HepG2 (cell line): ENCODE measurements around the gene SOCS1. TPM values are rescaled to one million over a fixed set of nuclear protein-coding genes. Genes with fewer than 3 reads are reported as not detected.

ENCODE experiments used
- ATF7 ChIP-seq, 2 experiments: fragments of 450-650 bp in 1 of 2; sonication (generic) in 1 of 2; formaldehyde crosslinking in 1 of 2; IDR thresholded peaks; 2 replicates each; pipeline versions ENCODE4 v1.4.0 to v1.6.1; 2016 to 2020; ENCODE audit warnings: antibody characterized with exemption in 1 of 2, mild to moderate bottlenecking in 1 of 2, missing genetic modification reagents in 1 of 2
- FOXM1 ChIP-seq: sonication (generic); formaldehyde crosslinking; IDR thresholded peaks from 2 replicates; pipeline ENCODE4 v1.5.0; 2020; ENCODE audit warnings: missing genetic modification reagents
- MAZ ChIP-seq, 2 experiments: sonication (generic) in 1 of 2; formaldehyde crosslinking in 1 of 2; IDR thresholded peaks; 2 replicates each; pipeline versions ENCODE4 v1.5.0 to v1.6.1; 2012 to 2020; ENCODE audit warnings: low read depth in 2 of 2, mild to moderate bottlenecking in 2 of 2, borderline replicate concordance in 1 of 2, improper control_type of control experiment in 1 of 2, low read length in 1 of 2, missing genetic modification reagents in 1 of 2, moderate library complexity in 1 of 2
- NFE2L1 ChIP-seq: sonication (generic); formaldehyde crosslinking; IDR thresholded peaks from 2 replicates; pipeline ENCODE4 v1.4.0; 2020; ENCODE audit warnings: missing genetic modification reagents, mild to moderate bottlenecking, borderline replicate concordance
- NFIC ChIP-seq: IDR thresholded peaks from 2 replicates; pipeline ENCODE4 v1.6.1; 2012; ENCODE audit warnings: mild to moderate bottlenecking, low read length, inconsistent platforms
- PCBP1 ChIP-seq: fragments of 200-400 bp; formaldehyde crosslinking; IDR thresholded peaks from 2 replicates; pipeline ENCODE4 v1.6.1; 2017; ENCODE audit warnings: mild to moderate bottlenecking, low read depth, low read length, borderline replicate concordance
- RBAK ChIP-seq: sonication (generic); formaldehyde crosslinking; IDR thresholded peaks from 2 replicates; pipeline ENCODE4 v1.5.1; 2020; ENCODE audit warnings: mild to moderate bottlenecking, missing genetic modification reagents
- XBP1 ChIP-seq: sonication (generic); formaldehyde crosslinking; IDR thresholded peaks from 2 replicates; pipeline ENCODE4 v1.5.0; 2020; ENCODE audit warnings: missing genetic modification reagents
- YEATS2 ChIP-seq: sonication (generic); formaldehyde crosslinking; IDR thresholded peaks from 2 replicates; pipeline ENCODE4 v1.4.0; 2020; ENCODE audit warnings: missing genetic modification reagents, borderline replicate concordance
- ZNF30 ChIP-seq: sonication (generic); formaldehyde crosslinking; IDR thresholded peaks from 2 replicates; pipeline ENCODE4 v1.5.0; 2020; ENCODE audit warnings: mild to moderate bottlenecking, missing genetic modification reagents
- ZNF343 ChIP-seq: sonication (generic); formaldehyde crosslinking; IDR thresholded peaks from 2 replicates; pipeline ENCODE4 v1.4.0; 2020; ENCODE audit warnings: mild to moderate bottlenecking, missing genetic modification reagents
- ZNF724P ChIP-seq: sonication (generic); formaldehyde crosslinking; IDR thresholded peaks from 2 replicates; pipeline ENCODE4 v1.8.0; 2022; ENCODE audit warnings: missing genetic modification reagents, borderline replicate concordance
- polyA plus RNA-seq, 8 experiments: library from polyadenylated mRNA; depleted of rRNA in 3 of 8; stranded (reverse) in 7 of 8; unstranded in 1 of 8; fragments of >200 nt; fragmentation: Illumina TruSeq in 4 of 8; extraction: Trizol in 4 of 8; gene quantifications; 2 replicates each; pipeline versions ENCODE4 v1.2.1 to v1.2.3, GENCODE V29; 2011 to 2016; ENCODE audit warnings: low read depth in 4 of 8, missing spikeins in 1 of 8, mixed read lengths in 1 of 8; ENCODE audit not compliant: insufficient read depth in 1 of 8
- total RNA-seq, 5 experiments: library from RNA; depleted of rRNA; stranded (reverse); fragments of >200 nt; fragmentation: Illumina TruSeq; extraction: Trizol; gene quantifications; 2 replicates each; pipeline ENCODE4 v1.2.3, GENCODE V29; 2016; ENCODE audit warnings: low read depth in 1 of 5
- TF ChIP-seq, protein P1 (sequence below): sonication (generic); formaldehyde crosslinking; IDR thresholded peaks from 2 replicates; pipeline ENCODE4 v1.5.0; 2020; ENCODE audit warnings: mild to moderate bottlenecking, missing genetic modification reagents, borderline replicate concordance
- TF ChIP-seq, protein P2 (sequence below): sonication (generic); formaldehyde crosslinking; IDR thresholded peaks from 2 replicates; pipeline ENCODE4 v1.5.0; 2020; ENCODE audit warnings: mild to moderate bottlenecking, missing genetic modification reagents
- TF ChIP-seq, protein P3 (sequence below): IDR thresholded peaks from 2 replicates; pipeline ENCODE4 v1.6.1; 2016; ENCODE audit warnings: mild to moderate bottlenecking, missing biosample characterization, missing genetic modification reagents
- TF ChIP-seq, protein P4 (sequence below): sonication (generic); formaldehyde crosslinking; IDR thresholded peaks from 2 replicates; pipeline ENCODE4 v1.4.0; 2020; ENCODE audit warnings: missing genetic modification reagents; ENCODE audit errors: not compliant biosample characterization

SOCS1 gene
- total and polyA plus RNA-seq, 2 of the 13 experiments (the other 11 are each of a cell fraction or from before 2014, with no cell fraction given): 5.3 to 6.3 TPM

DNA sequence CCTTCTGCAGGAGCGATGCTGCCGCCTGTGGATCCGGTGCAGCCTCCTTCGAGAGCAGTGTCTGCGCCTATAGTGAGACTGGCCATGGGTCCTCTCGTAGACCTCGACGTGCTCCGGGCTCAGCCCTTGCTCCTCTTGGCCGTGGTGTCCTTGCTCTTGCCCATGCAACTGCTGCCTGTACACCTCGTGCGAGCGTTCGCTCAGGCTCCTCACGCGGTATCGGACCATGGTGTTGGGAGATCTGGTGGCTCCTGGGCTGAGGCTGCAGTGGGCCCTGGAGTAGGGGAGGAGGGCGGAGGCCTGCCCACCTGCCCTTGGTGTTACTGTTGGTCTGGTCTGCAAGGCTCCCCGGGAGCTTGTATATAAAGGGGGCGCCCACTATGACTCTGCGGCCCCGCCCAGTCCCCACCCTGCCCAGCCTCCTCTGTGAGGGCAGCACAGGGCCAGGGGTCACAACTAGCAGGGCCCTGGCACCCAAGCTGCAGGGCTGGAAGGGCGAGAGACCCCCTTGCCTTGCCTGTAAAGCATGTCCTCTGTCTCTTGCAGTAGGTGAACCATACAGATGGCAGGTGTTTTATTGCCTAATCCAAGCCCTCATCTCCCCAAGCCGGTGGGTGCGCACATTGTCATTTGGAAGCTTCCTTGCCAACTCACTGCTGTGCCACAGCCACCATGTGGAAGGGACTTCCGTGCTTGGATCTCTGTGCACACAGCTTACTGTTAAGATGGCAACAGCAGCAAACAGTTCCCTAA is 20.3 kb upstream of the SOCS1 start, which contains the start of gene PRM2 (continued):
- TF ChIP-seq, protein P1, sequence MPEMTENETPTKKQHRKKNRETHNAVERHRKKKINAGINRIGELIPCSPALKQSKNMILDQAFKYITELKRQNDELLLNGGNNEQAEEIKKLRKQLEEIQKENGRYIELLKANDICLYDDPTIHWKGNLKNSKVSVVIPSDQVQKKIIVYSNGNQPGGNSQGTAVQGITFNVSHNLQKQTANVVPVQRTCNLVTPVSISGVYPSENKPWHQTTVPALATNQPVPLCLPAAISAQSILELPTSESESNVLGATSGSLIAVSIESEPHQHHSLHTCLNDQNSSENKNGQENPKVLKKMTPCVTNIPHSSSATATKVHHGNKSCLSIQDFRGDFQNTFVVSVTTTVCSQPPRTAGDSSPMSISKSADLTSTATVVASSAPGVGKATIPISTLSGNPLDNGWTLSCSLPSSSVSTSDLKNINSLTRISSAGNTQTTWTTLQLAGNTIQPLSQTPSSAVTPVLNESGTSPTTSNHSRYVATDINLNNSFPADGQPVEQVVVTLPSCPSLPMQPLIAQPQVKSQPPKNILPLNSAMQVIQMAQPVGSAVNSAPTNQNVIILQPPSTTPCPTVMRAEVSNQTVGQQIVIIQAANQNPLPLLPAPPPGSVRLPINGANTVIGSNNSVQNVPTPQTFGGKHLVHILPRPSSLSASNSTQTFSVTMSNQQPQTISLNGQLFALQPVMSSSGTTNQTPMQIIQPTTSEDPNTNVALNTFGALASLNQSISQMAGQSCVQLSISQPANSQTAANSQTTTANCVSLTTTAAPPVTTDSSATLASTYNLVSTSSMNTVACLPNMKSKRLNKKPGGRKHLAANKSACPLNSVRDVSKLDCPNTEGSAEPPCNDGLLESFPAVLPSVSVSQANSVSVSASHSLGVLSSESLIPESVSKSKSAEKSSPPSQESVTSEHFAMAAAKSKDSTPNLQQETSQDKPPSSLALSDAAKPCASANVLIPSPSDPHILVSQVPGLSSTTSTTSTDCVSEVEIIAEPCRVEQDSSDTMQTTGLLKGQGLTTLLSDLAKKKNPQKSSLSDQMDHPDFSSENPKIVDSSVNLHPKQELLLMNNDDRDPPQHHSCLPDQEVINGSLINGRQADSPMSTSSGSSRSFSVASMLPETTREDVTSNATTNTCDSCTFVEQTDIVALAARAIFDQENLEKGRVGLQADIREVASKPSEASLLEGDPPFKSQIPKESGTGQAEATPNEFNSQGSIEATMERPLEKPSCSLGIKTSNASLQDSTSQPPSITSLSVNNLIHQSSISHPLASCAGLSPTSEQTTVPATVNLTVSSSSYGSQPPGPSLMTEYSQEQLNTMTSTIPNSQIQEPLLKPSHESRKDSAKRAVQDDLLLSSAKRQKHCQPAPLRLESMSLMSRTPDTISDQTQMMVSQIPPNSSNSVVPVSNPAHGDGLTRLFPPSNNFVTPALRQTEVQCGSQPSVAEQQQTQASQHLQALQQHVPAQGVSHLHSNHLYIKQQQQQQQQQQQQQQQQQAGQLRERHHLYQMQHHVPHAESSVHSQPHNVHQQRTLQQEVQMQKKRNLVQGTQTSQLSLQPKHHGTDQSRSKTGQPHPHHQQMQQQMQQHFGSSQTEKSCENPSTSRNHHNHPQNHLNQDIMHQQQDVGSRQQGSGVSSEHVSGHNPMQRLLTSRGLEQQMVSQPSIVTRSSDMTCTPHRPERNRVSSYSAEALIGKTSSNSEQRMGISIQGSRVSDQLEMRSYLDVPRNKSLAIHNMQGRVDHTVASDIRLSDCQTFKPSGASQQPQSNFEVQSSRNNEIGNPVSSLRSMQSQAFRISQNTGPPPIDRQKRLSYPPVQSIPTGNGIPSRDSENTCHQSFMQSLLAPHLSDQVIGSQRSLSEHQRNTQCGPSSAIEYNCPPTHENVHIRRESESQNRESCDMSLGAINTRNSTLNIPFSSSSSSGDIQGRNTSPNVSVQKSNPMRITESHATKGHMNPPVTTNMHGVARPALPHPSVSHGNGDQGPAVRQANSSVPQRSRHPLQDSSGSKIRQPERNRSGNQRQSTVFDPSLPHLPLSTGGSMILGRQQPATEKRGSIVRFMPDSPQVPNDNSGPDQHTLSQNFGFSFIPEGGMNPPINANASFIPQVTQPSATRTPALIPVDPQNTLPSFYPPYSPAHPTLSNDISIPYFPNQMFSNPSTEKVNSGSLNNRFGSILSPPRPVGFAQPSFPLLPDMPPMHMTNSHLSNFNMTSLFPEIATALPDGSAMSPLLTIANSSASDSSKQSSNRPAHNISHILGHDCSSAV: no peak
- TF ChIP-seq MAZ (IDR thresholded peaks at IDR 0.05; ENCODE audit: borderline replicate concordance, low read depth, low read length) (no peak), MAZ (CRISPR knock-in tag; IDR thresholded peaks at IDR 0.05; ENCODE audit: low read depth) (no peak), PCBP1 (no peak), NFE2L1 (no peak), ZNF343 (CRISPR knock-in tag) (no peak), YEATS2 (CRISPR knock-in tag) (no peak), FOXM1 (CRISPR knock-in tag) (no peak), ATF7 (IDR thresholded peaks at IDR 0.05) (no peak), ATF7 (CRISPR knock-in tag; IDR thresholded peaks at IDR 0.05) (no peak), NFIC (no peak), RBAK (0 out of 2 replicates have a peak, but pooled peaks have one; percentile 23), ZNF724P (CRISPR knock-in tag) (no peak), ZNF30 (CRISPR knock-in tag) (no peak), XBP1 (no peak)
- TF ChIP-seq, protein P2, sequence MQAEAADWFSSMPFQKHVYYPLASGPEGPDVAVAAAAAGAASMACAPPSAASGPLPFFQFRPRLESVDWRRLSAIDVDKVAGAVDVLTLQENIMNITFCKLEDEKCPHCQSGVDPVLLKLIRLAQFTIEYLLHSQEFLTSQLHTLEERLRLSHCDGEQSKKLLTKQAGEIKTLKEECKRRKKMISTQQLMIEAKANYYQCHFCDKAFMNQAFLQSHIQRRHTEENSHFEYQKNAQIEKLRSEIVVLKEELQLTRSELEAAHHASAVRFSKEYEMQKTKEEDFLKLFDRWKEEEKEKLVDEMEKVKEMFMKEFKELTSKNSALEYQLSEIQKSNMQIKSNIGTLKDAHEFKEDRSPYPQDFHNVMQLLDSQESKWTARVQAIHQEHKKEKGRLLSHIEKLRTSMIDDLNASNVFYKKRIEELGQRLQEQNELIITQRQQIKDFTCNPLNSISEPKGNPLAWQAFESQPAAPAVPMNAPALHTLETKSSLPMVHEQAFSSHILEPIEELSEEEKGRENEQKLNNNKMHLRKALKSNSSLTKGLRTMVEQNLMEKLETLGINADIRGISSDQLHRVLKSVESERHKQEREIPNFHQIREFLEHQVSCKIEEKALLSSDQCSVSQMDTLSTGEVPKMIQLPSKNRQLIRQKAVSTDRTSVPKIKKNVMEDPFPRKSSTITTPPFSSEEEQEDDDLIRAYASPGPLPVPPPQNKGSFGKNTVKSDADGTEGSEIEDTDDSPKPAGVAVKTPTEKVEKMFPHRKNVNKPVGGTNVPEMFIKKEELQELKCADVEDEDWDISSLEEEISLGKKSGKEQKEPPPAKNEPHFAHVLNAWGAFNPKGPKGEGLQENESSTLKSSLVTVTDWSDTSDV (CRISPR knock-in tag): no peak; the same call in 1 of the 2 replicates
- TF ChIP-seq, protein P3, sequence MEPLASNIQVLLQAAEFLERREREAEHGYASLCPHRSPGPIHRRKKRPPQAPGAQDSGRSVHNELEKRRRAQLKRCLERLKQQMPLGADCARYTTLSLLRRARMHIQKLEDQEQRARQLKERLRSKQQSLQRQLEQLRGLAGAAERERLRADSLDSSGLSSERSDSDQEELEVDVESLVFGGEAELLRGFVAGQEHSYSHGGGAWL (CRISPR knock-in tag): 0 out of 2 replicates have a peak, but pooled peaks have one; percentile 18
- TF ChIP-seq, protein P4, sequence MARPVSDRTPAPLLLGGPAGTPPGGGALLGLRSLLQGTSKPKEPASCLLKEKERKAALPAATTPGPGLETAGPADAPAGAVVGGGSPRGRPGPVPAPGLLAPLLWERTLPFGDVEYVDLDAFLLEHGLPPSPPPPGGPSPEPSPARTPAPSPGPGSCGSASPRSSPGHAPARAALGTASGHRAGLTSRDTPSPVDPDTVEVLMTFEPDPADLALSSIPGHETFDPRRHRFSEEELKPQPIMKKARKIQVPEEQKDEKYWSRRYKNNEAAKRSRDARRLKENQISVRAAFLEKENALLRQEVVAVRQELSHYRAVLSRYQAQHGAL: no peak
